MM.1S (cell line): ENCODE measurements around the gene DCLK2.

Experiments
- DNase-seq: peaks from one replicate; pipeline ENCODE4 v3.0.0-alpha.2; 2015
- H2AFZ ChIP-seq: fragments of 300-600 bp; sonication (generic); 2 replicates; pipeline ENCODE4 v1.6.0; 2016; ENCODE audit warnings: antibody characterized with exemption, low read length
- H3F3A ChIP-seq: fragments of 300-600 bp; sonication (generic); 2 replicates; pipeline ENCODE4 v1.6.1; 2016; ENCODE audit warnings: mild to moderate bottlenecking, antibody characterized with exemption, low read length, moderate library complexity, mixed read lengths; ENCODE audit not compliant: insufficient read depth
- H3K27ac ChIP-seq: fragments of 300-600 bp; sonication (generic); 2 replicates; pipeline ENCODE4 v1.5.1; 2016; ENCODE audit warnings: mild to moderate bottlenecking, low read length
- H3K27me3 ChIP-seq: fragments of 300-600 bp; sonication (generic); replicated peaks from 2 replicates; pipeline ENCODE4 v1.6.0; 2016; ENCODE audit warnings: low read length; ENCODE audit not compliant: insufficient read depth
- H3K36me3 ChIP-seq: fragments of 300-600 bp; sonication (generic); replicated peaks from 2 replicates; pipeline ENCODE4 v1.6.1; 2016; ENCODE audit warnings: mild to moderate bottlenecking, low read length, mixed read lengths; ENCODE audit not compliant: insufficient read depth
- H3K4me1 ChIP-seq: fragments of 300-600 bp; sonication (generic); 2 replicates; pipeline ENCODE4 v1.6.1; 2016; ENCODE audit warnings: low read length, mixed read lengths
- H3K4me2 ChIP-seq: fragments of 300-600 bp; sonication (generic); 2 replicates; pipeline ENCODE4 v1.6.0; 2016; ENCODE audit warnings: low read depth, low read length
- H3K4me3 ChIP-seq: fragments of 300-600 bp; sonication (generic); 2 replicates; pipeline ENCODE4 v1.5.1; 2016; ENCODE audit warnings: low read length, mixed read lengths
- H3K79me2 ChIP-seq: fragments of 300-600 bp; sonication (generic); 2 replicates; pipeline ENCODE4 v1.6.1; 2016; ENCODE audit warnings: mixed run types, low read length, mixed read lengths
- H3K9ac ChIP-seq: fragments of 300-600 bp; sonication (generic); 2 replicates; pipeline ENCODE4 v1.6.1; 2016; ENCODE audit warnings: low read length, mixed read lengths
- H3K9me2 ChIP-seq: fragments of 300-600 bp; sonication (generic); replicated peaks from 2 replicates; pipeline ENCODE4 v1.6.1; 2016; ENCODE audit warnings: mild to moderate bottlenecking, low read length, mixed read lengths; ENCODE audit not compliant: insufficient read depth
- H3K9me3 ChIP-seq: fragments of 300-600 bp; sonication (generic); replicated peaks from 2 replicates; pipeline ENCODE4 v1.6.1; 2016; ENCODE audit warnings: mild to moderate bottlenecking, low read length, mixed read lengths; ENCODE audit not compliant: insufficient read depth
- H4K20me1 ChIP-seq: fragments of 300-600 bp; sonication (generic); 2 replicates; pipeline ENCODE4 v1.6.1; 2016; ENCODE audit warnings: mild to moderate bottlenecking, low read length, moderate library complexity, mixed read lengths; ENCODE audit not compliant: insufficient read depth
- CTCF ChIP-seq: fragments of 300-600 bp; sonication (generic); IDR thresholded peaks from 2 replicates; pipeline ENCODE4 v1.5.1; 2016; ENCODE audit warnings: antibody characterized with exemption, low read length, mixed read lengths
- EZH2 ChIP-seq: fragments of 300-600 bp; sonication (generic); optimal IDR thresholded peaks from 2 replicates; pipeline ENCODE3; 2017; ENCODE audit warnings: low read depth, mild to moderate bottlenecking, antibody characterized with exemption, low read length, mixed read lengths
- EZH2phosphoT487 ChIP-seq: fragments of 300-600 bp; sonication (generic); IDR thresholded peaks from 2 replicates; pipeline ENCODE4 v1.6.1; 2018; ENCODE audit warnings: antibody characterized with exemption, low read length

The DCLK2 gene

GRCh38 chr4:150229520-150229919 lies 151.3 kb downstream of the DCLK2 start:
- no peak for DNase-seq
- Histone ChIP-seq H3K9me3 (no peaks in the 10 kb centered on the region), H4K20me1 (no peaks in the 10 kb centered on the region), H3K4me3 (no peak overlapping the region), H3K27me3 (no peaks in the 10 kb centered on the region), H3F3A (no peaks in the 10 kb centered on the region), H2AFZ (no peak overlapping the region), H3K36me3 (no peaks in the 10 kb centered on the region), H3K9ac (no peak overlapping the region), H3K4me2 (no peak overlapping the region), H3K4me1 (no peaks in the 10 kb centered on the region), H3K27ac (no peak overlapping the region), H3K9me2 (no peaks in the 10 kb centered on the region), H3K79me2 (no peaks in the 10 kb centered on the region)
- no peak for TF ChIP-seq EZH2
- no peak for TF ChIP-seq CTCF
- TF ChIP-seq EZH2phosphoT487, result no peak

- no peak overlapping the region for H3K9ac ChIP-seq
- no peak overlapping the region for H3K4me2 ChIP-seq
- H4K20me1 ChIP-seq, result no peaks in the 10 kb centered on the region
- H3K36me3 ChIP-seq, result no peaks in the 10 kb centered on the region
- H3K4me1 ChIP-seq, result no peaks in the 10 kb centered on the region
- no peak for DNase-seq
- no peaks in the 10 kb centered on the region for H3K9me3 ChIP-seq
- no peaks in the 10 kb centered on the region for H3K9me2 ChIP-seq
- H2AFZ ChIP-seq, result no peak overlapping the region
- no peaks in the 10 kb centered on the region for H3K79me2 ChIP-seq
- no peak overlapping the region for H3K27ac ChIP-seq
- no peaks in the 10 kb centered on the region for H3F3A ChIP-seq
- TF ChIP-seq CTCF (no peak), EZH2phosphoT487 (no peak), EZH2 (no peak)
- no peaks in the 10 kb centered on the region for H3K27me3 ChIP-seq
- H3K4me3 ChIP-seq, result no peak overlapping the region
Measured at GRCh38 chr4:150230561-150230960, 152.3 kb downstream of the DCLK2 start.

- no peak overlapping the region for H3K4me3 ChIP-seq
- no peaks in the 10 kb centered on the region for H3K4me1 ChIP-seq
- DNase-seq, result no peak
- TF ChIP-seq CTCF (no peak), EZH2 (no peak), EZH2phosphoT487 (no peak)
- no peak overlapping the region for H3K9ac ChIP-seq
- H3K27ac ChIP-seq, result no peak overlapping the region
- no peaks in the 10 kb centered on the region for H4K20me1 ChIP-seq
- no peaks in the 10 kb centered on the region for H3K79me2 ChIP-seq
- no peaks in the 10 kb centered on the region for H3K9me2 ChIP-seq
- no peaks in the 10 kb centered on the region for H3F3A ChIP-seq
- H3K36me3 ChIP-seq, result no peaks in the 10 kb centered on the region
- H2AFZ ChIP-seq, result no peak overlapping the region
- no peaks in the 10 kb centered on the region for H3K9me3 ChIP-seq
- H3K4me2 ChIP-seq, result no peak overlapping the region
- H3K27me3 ChIP-seq, result no peaks in the 10 kb centered on the region
Measured at GRCh38 chr4:150231107-150231770, 153.0 kb downstream of the DCLK2 start.
